ENCODE measurements around the gene TMPRSS12. TPM values are rescaled to one million over a fixed set of nuclear protein-coding genes. Genes with fewer than 3 reads are reported as not detected.

Gene TMPRSS12
- total and polyA plus RNA-seq, 2 of the 13 experiments (the other 11 are each of a cell fraction or from before 2014, with no cell fraction given), result not detected

DNA sequence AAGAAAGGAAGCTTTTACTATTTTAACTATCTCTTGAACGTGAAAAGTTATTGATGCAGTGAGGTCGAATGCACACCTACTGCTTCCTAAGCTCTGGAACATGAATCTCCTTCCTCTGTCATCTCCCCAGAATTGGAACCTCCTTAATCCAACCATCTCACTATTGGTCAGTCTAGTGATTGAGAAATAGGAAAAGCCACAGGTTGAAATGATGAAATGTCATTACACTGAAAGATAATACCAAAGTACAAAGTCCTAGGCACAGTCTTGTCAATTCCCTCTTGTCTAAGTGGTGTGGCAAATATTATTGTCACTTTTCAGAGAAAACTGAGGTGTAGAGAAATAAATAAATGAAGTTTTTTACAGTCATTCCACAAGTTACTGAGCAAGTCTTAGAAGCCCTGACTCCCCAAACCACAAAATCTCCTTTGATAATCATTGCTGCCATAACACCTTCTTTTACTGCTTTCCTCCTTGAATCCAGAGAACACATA lies 90.1 kb downstream of the TMPRSS12 start (continued):
- no peak for TF ChIP-seq NFIB (CRISPR knock-in tag; IDR thresholded peaks at IDR 0.05; ENCODE audit: borderline replicate concordance)
- TF ChIP-seq ZNF558 (CRISPR knock-in tag; IDR thresholded peaks at IDR 0.05; ENCODE audit: borderline replicate concordance), result no peak
- TF ChIP-seq ZNF749 (CRISPR knock-in tag; IDR thresholded peaks at IDR 0.05; ENCODE audit: borderline replicate concordance), result 0 out of 2 replicates have a peak, but pooled peaks have one; percentile 7
- no peak for TF ChIP-seq ZNF746 (CRISPR knock-in tag; IDR thresholded peaks at IDR 0.05)
- TF ChIP-seq, protein P1, sequence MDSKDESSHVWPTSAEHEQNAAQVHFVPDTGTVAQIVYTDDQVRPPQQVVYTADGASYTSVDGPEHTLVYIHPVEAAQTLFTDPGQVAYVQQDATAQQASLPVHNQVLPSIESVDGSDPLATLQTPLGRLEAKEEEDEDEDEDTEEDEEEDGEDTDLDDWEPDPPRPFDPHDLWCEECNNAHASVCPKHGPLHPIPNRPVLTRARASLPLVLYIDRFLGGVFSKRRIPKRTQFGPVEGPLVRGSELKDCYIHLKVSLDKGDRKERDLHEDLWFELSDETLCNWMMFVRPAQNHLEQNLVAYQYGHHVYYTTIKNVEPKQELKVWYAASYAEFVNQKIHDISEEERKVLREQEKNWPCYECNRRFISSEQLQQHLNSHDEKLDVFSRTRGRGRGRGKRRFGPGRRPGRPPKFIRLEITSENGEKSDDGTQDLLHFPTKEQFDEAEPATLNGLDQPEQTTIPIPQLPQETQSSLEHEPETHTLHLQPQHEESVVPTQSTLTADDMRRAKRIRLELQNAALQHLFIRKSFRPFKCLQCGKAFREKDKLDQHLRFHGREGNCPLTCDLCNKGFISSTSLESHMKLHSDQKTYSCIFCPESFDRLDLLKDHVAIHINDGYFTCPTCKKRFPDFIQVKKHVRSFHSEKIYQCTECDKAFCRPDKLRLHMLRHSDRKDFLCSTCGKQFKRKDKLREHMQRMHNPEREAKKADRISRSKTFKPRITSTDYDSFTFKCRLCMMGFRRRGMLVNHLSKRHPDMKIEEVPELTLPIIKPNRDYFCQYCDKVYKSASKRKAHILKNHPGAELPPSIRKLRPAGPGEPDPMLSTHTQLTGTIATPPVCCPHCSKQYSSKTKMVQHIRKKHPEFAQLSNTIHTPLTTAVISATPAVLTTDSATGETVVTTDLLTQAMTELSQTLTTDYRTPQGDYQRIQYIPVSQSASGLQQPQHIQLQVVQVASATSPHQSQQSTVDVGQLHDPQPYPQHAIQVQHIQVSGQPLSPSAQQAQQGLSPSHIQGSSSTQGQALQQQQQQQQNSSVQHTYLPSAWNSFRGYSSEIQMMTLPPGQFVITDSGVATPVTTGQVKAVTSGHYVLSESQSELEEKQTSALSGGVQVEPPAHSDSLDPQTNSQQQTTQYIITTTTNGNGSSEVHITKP (CRISPR knock-in tag; IDR thresholded peaks at IDR 0.05; ENCODE audit: low read depth), result peak; percentile 80; the same call in 1 of the 2 replicates
- TF ChIP-seq TBL1XR1 (IDR thresholded peaks at IDR 0.05; ENCODE audit: borderline replicate concordance, low read length, partially characterized antibody), result peak; percentile 45
- TF ChIP-seq, protein P2, sequence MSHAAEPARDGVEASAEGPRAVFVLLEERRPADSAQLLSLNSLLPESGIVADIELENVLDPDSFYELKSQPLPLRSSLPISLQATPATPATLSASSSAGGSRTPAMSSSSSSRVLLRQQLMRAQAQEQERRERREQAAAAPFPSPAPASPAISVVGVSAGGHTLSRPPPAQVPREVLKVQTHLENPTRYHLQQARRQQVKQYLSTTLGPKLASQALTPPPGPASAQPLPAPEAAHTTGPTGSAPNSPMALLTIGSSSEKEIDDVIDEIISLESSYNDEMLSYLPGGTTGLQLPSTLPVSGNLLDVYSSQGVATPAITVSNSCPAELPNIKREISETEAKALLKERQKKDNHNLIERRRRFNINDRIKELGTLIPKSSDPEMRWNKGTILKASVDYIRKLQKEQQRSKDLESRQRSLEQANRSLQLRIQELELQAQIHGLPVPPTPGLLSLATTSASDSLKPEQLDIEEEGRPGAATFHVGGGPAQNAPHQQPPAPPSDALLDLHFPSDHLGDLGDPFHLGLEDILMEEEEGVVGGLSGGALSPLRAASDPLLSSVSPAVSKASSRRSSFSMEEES (CRISPR knock-in tag; IDR thresholded peaks at IDR 0.05), result peak; percentile 44; the same call in 1 of the 2 replicates
- peak; percentile 98 for TF ChIP-seq NCOR1 (IDR thresholded peaks at IDR 0.05; ENCODE audit: borderline replicate concordance, low read length)
- TF ChIP-seq GFI1 (CRISPR knock-in tag; IDR thresholded peaks at IDR 0.05; ENCODE audit: borderline replicate concordance), result peak; percentile 23; the same call in 1 of the 2 replicates
- no peak for TF ChIP-seq KLF16 (CRISPR knock-in tag; IDR thresholded peaks at IDR 0.05)
- TF ChIP-seq CEBPG (CRISPR knock-in tag; IDR thresholded peaks at IDR 0.05), result peak; percentile 97
- TF ChIP-seq CREM (IDR thresholded peaks at IDR 0.05), result peak; percentile 55
- no peak for TF ChIP-seq CREM (CRISPR knock-in tag; IDR thresholded peaks at IDR 0.05)
- TF ChIP-seq MIER2 (CRISPR knock-in tag; IDR thresholded peaks at IDR 0.05), result no peak
- no peak for TF ChIP-seq ZNF543 (CRISPR knock-in tag; IDR thresholded peaks at IDR 0.05)
- 0 out of 2 replicates have a peak, but pooled peaks have one; percentile 32 for TF ChIP-seq ZKSCAN5 (CRISPR knock-in tag; IDR thresholded peaks at IDR 0.05)
- no peak for TF ChIP-seq HDAC6 (IDR thresholded peaks at IDR 0.05; ENCODE audit: low read depth, low read length)
- peak; percentile 72; the same call in 1 of the 2 replicates for TF ChIP-seq PPARG (CRISPR knock-in tag; conservative IDR thresholded peaks at IDR 0.05)
- TF ChIP-seq SOX13 (IDR thresholded peaks at IDR 0.05), result no peak
- TF ChIP-seq SOX13 (CRISPR knock-in tag; conservative IDR thresholded peaks at IDR 0.05 in 1 of 2, IDR thresholded peaks at IDR 0.05 in 1 of 2), result peak in 1 of 2 experiments; percentile 86; a peak in 2 of 4 replicates
- peak; percentile 66; the same call in 1 of the 2 replicates for TF ChIP-seq ZNF878 (CRISPR knock-in tag; IDR thresholded peaks at IDR 0.05)
- no peak for TF ChIP-seq HIVEP1 (CRISPR knock-in tag; IDR thresholded peaks at IDR 0.05)
- TF ChIP-seq ZNF644 (CRISPR knock-in tag; IDR thresholded peaks at IDR 0.05; ENCODE audit: low read depth), result peak; percentile 50; the same call in 1 of the 2 replicates
- TF ChIP-seq, protein P3, sequence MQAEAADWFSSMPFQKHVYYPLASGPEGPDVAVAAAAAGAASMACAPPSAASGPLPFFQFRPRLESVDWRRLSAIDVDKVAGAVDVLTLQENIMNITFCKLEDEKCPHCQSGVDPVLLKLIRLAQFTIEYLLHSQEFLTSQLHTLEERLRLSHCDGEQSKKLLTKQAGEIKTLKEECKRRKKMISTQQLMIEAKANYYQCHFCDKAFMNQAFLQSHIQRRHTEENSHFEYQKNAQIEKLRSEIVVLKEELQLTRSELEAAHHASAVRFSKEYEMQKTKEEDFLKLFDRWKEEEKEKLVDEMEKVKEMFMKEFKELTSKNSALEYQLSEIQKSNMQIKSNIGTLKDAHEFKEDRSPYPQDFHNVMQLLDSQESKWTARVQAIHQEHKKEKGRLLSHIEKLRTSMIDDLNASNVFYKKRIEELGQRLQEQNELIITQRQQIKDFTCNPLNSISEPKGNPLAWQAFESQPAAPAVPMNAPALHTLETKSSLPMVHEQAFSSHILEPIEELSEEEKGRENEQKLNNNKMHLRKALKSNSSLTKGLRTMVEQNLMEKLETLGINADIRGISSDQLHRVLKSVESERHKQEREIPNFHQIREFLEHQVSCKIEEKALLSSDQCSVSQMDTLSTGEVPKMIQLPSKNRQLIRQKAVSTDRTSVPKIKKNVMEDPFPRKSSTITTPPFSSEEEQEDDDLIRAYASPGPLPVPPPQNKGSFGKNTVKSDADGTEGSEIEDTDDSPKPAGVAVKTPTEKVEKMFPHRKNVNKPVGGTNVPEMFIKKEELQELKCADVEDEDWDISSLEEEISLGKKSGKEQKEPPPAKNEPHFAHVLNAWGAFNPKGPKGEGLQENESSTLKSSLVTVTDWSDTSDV (CRISPR knock-in tag; IDR thresholded peaks at IDR 0.05), result no peak
